Transverse colon (tissue), 4 donors: ENCODE measurements around the gene PDS5A.

Experiments used
- EP300 ChIP-seq: sonication (generic); formaldehyde crosslinking; IDR thresholded peaks from one replicate; pipeline ENCODE4 v1.6.1; 2017; ENCODE audit warnings: antibody characterized with exemption, low read depth
- POLR2A ChIP-seq: fragments of 450-650 bp; IDR thresholded peaks from one replicate; pipeline ENCODE4 v1.6.1; 2016; ENCODE audit warnings: antibody characterized with exemption, mild to moderate bottlenecking, moderate library complexity
- POLR2AphosphoS5 ChIP-seq, 3 donors: sonication (generic); formaldehyde crosslinking; IDR thresholded peaks; one replicate each; pipeline ENCODE4 v1.6.1; 2016; ENCODE audit warnings: antibody characterized with exemption in 3 of 3
- TF ChIP-seq, protein P1 (sequence below), 5 experiments: fragments of 200-600 bp in 3 of 5; fragments of 450-650 bp in 2 of 5; sonication (generic) in 3 of 5; IDR thresholded peaks; 1 replicate in 2 of 5; 2 replicates in 3 of 5; pipeline ENCODE4 v1.5.1; 2016 to 2017; ENCODE audit warnings: antibody characterized with exemption in 5 of 5, inconsistent platforms in 3 of 5, mild to moderate bottlenecking in 2 of 5, moderate library complexity in 1 of 5

DNA sequence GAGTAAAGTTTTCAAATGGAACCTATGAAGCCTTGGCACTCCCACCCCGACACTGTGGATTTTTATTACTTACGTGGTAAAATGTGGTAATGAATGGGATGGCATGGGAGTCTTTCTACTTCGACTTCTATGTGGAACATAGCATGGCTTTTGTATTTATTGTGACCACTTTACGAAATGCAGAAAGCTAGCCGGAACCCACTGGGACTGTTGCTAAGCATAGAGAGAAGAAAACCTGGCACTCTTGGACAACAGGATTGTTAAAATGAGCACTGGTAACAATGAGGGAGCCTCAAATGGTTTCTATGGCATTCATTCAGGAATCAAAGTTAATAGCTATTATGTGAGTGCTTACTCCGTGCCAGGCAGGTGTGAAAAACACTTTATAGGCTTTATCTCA is 113.3 kb downstream of the PDS5A start:
- no peak for TF ChIP-seq EP300
- TF ChIP-seq POLR2AphosphoS5 (IDR thresholded peaks at IDR 0.05): no peak
- TF ChIP-seq POLR2A: no peak
- TF ChIP-seq, protein P1, sequence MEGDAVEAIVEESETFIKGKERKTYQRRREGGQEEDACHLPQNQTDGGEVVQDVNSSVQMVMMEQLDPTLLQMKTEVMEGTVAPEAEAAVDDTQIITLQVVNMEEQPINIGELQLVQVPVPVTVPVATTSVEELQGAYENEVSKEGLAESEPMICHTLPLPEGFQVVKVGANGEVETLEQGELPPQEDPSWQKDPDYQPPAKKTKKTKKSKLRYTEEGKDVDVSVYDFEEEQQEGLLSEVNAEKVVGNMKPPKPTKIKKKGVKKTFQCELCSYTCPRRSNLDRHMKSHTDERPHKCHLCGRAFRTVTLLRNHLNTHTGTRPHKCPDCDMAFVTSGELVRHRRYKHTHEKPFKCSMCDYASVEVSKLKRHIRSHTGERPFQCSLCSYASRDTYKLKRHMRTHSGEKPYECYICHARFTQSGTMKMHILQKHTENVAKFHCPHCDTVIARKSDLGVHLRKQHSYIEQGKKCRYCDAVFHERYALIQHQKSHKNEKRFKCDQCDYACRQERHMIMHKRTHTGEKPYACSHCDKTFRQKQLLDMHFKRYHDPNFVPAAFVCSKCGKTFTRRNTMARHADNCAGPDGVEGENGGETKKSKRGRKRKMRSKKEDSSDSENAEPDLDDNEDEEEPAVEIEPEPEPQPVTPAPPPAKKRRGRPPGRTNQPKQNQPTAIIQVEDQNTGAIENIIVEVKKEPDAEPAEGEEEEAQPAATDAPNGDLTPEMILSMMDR (IDR thresholded peaks at IDR 0.05): no peak
